ENCODE data around the gene ZNF473.

- no peak for TF ChIP-seq EZH2phosphoT487 (IDR thresholded peaks at IDR 0.05; ENCODE audit: insufficient read depth, low read depth)
- no peak for TF ChIP-seq EZH2 (IDR thresholded peaks at IDR 0.05; ENCODE audit: insufficient read depth, poor library complexity, severe bottlenecking)
These were observed 41.3 kb upstream of the ZNF473 start for GRCh38 chr19:49984491-49984890.
